ENCODE data around the gene GBGT1. TPM values are rescaled to one million over a fixed set of nuclear protein-coding genes. Genes with fewer than 3 reads are reported as not detected.

The GBGT1 gene
- total and polyA plus RNA-seq, 7 donors = 1.6 to 4.4 (median 2.9) TPM

GRCh38 chr9:133188006-133188842, 24.5 kb upstream of the GBGT1 start:
- DNase-seq (no peak), ATAC-seq (no peak)
- Histone ChIP-seq H3K4me3 (no peak overlapping the region), H3K27me3 (ENCODE audit: insufficient read depth in 3 of 3, low read length in 2 of 3) (peaks cover 0 to 55% (median 6%) of the 10 kb centered on the region in 3 donors), H3K4me1 (no peaks in the 10 kb centered on the region), H3K9me3 (no peaks in the 10 kb centered on the region), H3K36me3 (ENCODE audit: insufficient read depth in 1 of 2, low read depth in 1 of 2) (no peaks in the 10 kb centered on the region), H3K27ac (no peak overlapping the region)
- no peak for TF ChIP-seq CTCF (IDR thresholded peaks at IDR 0.05)
- 47 to 53% (median 50%) methylated on average over 21 of the region's 21 CpGs for WGBS, 3 donors
- intact Hi-C loops (cut with DNase I) = loop anchor here (5.0 kb wide), 3 partner anchors 89 to 214 kb away; partner anchors contain the start of gene ABO (in 1 of the 2)

GRCh38 chr9:133187561-133188005, 23.9 kb upstream of the GBGT1 start:
- no peaks in the 10 kb centered on the region for H3K9me3 ChIP-seq
- DNase-seq (peak in 1 of 2 donors; percentile 38), ATAC-seq (no peak)
- H3K27me3 ChIP-seq (ENCODE audit: insufficient read depth in 3 of 3, low read length in 2 of 3) = peaks cover 0 to 54% (median 6%) of the 10 kb centered on the region in 3 donors
- no peaks in the 10 kb centered on the region for H3K4me1 ChIP-seq
- no peak for TF ChIP-seq CTCF (IDR thresholded peaks at IDR 0.05)
- intact Hi-C loops (cut with DNase I) = loop anchor here (5.0 kb wide), 3 partner anchors 90 to 215 kb away; partner anchors contain the start of gene ABO (in 1 of the 2)
- H3K27ac ChIP-seq = no peak overlapping the region
- WGBS, 3 donors = 52 to 69% (median 66%) methylated on average over 10 of the region's 10 CpGs
- H3K36me3 ChIP-seq (ENCODE audit: insufficient read depth in 1 of 2, low read depth in 1 of 2) = no peaks in the 10 kb centered on the region
- H3K4me3 ChIP-seq = no peak overlapping the region

GRCh38 chr9:133186736-133187135, 23.0 kb upstream of the GBGT1 start:
- TF ChIP-seq CTCF (IDR thresholded peaks at IDR 0.05) = no peak
- peaks cover 0 to 47% (median 6%) of the 10 kb centered on the region in 3 donors for H3K27me3 ChIP-seq (ENCODE audit: insufficient read depth in 3 of 3, low read length in 2 of 3)
- intact Hi-C loops (cut with DNase I) = loop anchor here (1.0 to 5.0 kb wide), 4 partner anchors 91 to 300 kb away; partner anchors contain the start of gene ABO (in 1 of the 2)
- peak in 1 of 2 donors; percentile 39 for DNase-seq
- H3K9me3 ChIP-seq = no peaks in the 10 kb centered on the region
- no peak overlapping the region for H3K4me3 ChIP-seq
- H3K36me3 ChIP-seq (ENCODE audit: insufficient read depth in 1 of 2, low read depth in 1 of 2) = no peaks in the 10 kb centered on the region
- 84 to 92% (median 84%) methylated on average over 6 of the region's 6 CpGs for WGBS, 3 donors
- ATAC-seq = peak in 1 of 4 donors; percentile 16
- no peak overlapping the region for H3K27ac ChIP-seq
- H3K4me1 ChIP-seq = no peaks in the 10 kb centered on the region

GRCh38 chr9:133184971-133185370, 21.3 kb upstream of the GBGT1 start:
- intact Hi-C loops (cut with DNase I) = loop anchor here (5.0 kb wide), 4 partner anchors 92 to 302 kb away; partner anchors contain the start of gene ABO (in 1 of the 2)
- Histone ChIP-seq H3K27ac (no peak overlapping the region), H3K9me3 (no peaks in the 10 kb centered on the region), H3K4me3 (no peak overlapping the region), H3K36me3 (ENCODE audit: insufficient read depth in 1 of 2, low read depth in 1 of 2) (no peaks in the 10 kb centered on the region), H3K27me3 (ENCODE audit: insufficient read depth in 3 of 3, low read length in 2 of 3) (peaks cover 0 to 43% (median 6%) of the 10 kb centered on the region in 3 donors), H3K4me1 (no peaks in the 10 kb centered on the region)
- DNase-seq = no peak
- 8 to 13% (median 10%) methylated on average over 7 of the region's 8 CpGs for WGBS, 3 donors
- ATAC-seq = peak; percentile 53 to 80 (median 62)
- peak; percentile 54 for TF ChIP-seq CTCF (IDR thresholded peaks at IDR 0.05)

All from psoas muscle (tissue), 8 donors.